Measurements from ENCODE around the gene NDUFAF2.

NDUFAF2 gene

GRCh38 chr5:61137835-61138234, 192.8 kb downstream of the NDUFAF2 start:
- no peaks in the 10 kb centered on the region for H3K36me3 ChIP-seq (ENCODE audit: control insufficient read depth, insufficient read depth, low read length)
- H3K9me3 ChIP-seq (ENCODE audit: control insufficient read depth, low read length), result no peaks in the 10 kb centered on the region
- H3K27ac ChIP-seq (ENCODE audit: insufficient read depth, low read length, poor library complexity, severe bottlenecking), result no peak overlapping the region
- H3K4me1 ChIP-seq (ENCODE audit: control insufficient read depth, insufficient read depth, low read length, poor library complexity, severe bottlenecking), result no peaks in the 10 kb centered on the region
- no peak overlapping the region for H3K4me3 ChIP-seq (ENCODE audit: insufficient read depth, low read depth, low read length, poor library complexity, severe bottlenecking)
- no peaks in the 10 kb centered on the region for H3K27me3 ChIP-seq (replicated peaks; ENCODE audit: control insufficient read depth, insufficient read depth, low read length, poor library complexity, severe bottlenecking)
- no peak for DNase-seq

GRCh38 chr5:61139094-61139873, 194.3 kb downstream of the NDUFAF2 start:
- Histone ChIP-seq H3K4me3 (ENCODE audit: insufficient read depth, low read depth, low read length, poor library complexity, severe bottlenecking) (no peak overlapping the region), H3K36me3 (ENCODE audit: control insufficient read depth, insufficient read depth, low read length) (no peaks in the 10 kb centered on the region), H3K4me1 (ENCODE audit: control insufficient read depth, insufficient read depth, low read length, poor library complexity, severe bottlenecking) (no peaks in the 10 kb centered on the region), H3K27ac (ENCODE audit: insufficient read depth, low read length, poor library complexity, severe bottlenecking) (no peak overlapping the region), H3K27me3 (replicated peaks; ENCODE audit: control insufficient read depth, insufficient read depth, low read length, poor library complexity, severe bottlenecking) (no peaks in the 10 kb centered on the region), H3K9me3 (ENCODE audit: control insufficient read depth, low read length) (no peaks in the 10 kb centered on the region)
- no peak for DNase-seq

GRCh38 chr5:61139931-61140330, 194.9 kb downstream of the NDUFAF2 start:
- no peaks in the 10 kb centered on the region for H3K27me3 ChIP-seq (replicated peaks; ENCODE audit: control insufficient read depth, insufficient read depth, low read length, poor library complexity, severe bottlenecking)
- H3K27ac ChIP-seq (ENCODE audit: insufficient read depth, low read length, poor library complexity, severe bottlenecking), result no peak overlapping the region
- no peaks in the 10 kb centered on the region for H3K9me3 ChIP-seq (ENCODE audit: control insufficient read depth, low read length)
- no peak for DNase-seq
- no peaks in the 10 kb centered on the region for H3K4me1 ChIP-seq (ENCODE audit: control insufficient read depth, insufficient read depth, low read length, poor library complexity, severe bottlenecking)
- no peaks in the 10 kb centered on the region for H3K36me3 ChIP-seq (ENCODE audit: control insufficient read depth, insufficient read depth, low read length)
- no peak overlapping the region for H3K4me3 ChIP-seq (ENCODE audit: insufficient read depth, low read depth, low read length, poor library complexity, severe bottlenecking)

GRCh38 chr5:61141801-61142200, 196.8 kb downstream of the NDUFAF2 start:
- no peak for DNase-seq
- no peak overlapping the region for H3K27ac ChIP-seq (ENCODE audit: insufficient read depth, low read length, poor library complexity, severe bottlenecking)
- no peak overlapping the region for H3K4me3 ChIP-seq (ENCODE audit: insufficient read depth, low read depth, low read length, poor library complexity, severe bottlenecking)
- H3K9me3 ChIP-seq (ENCODE audit: control insufficient read depth, low read length), result no peaks in the 10 kb centered on the region
- no peaks in the 10 kb centered on the region for H3K36me3 ChIP-seq (ENCODE audit: control insufficient read depth, insufficient read depth, low read length)
- H3K27me3 ChIP-seq (replicated peaks; ENCODE audit: control insufficient read depth, insufficient read depth, low read length, poor library complexity, severe bottlenecking), result no peaks in the 10 kb centered on the region
- H3K4me1 ChIP-seq (ENCODE audit: control insufficient read depth, insufficient read depth, low read length, poor library complexity, severe bottlenecking), result no peaks in the 10 kb centered on the region

- DNase-seq, result no peak
- no peaks in the 10 kb centered on the region for H3K36me3 ChIP-seq (ENCODE audit: control insufficient read depth, insufficient read depth, low read length)
- no peaks in the 10 kb centered on the region for H3K27me3 ChIP-seq (replicated peaks; ENCODE audit: control insufficient read depth, insufficient read depth, low read length, poor library complexity, severe bottlenecking)
- no peak overlapping the region for H3K4me3 ChIP-seq (ENCODE audit: insufficient read depth, low read depth, low read length, poor library complexity, severe bottlenecking)
- no peaks in the 10 kb centered on the region for H3K9me3 ChIP-seq (ENCODE audit: control insufficient read depth, low read length)
- H3K4me1 ChIP-seq (ENCODE audit: control insufficient read depth, insufficient read depth, low read length, poor library complexity, severe bottlenecking), result no peaks in the 10 kb centered on the region
- no peak overlapping the region for H3K27ac ChIP-seq (ENCODE audit: insufficient read depth, low read length, poor library complexity, severe bottlenecking)
Measured at GRCh38 chr5:61142391-61142790, 197.4 kb downstream of the NDUFAF2 start.

GRCh38 chr5:61142811-61143210, 197.8 kb downstream of the NDUFAF2 start:
- no peak overlapping the region for H3K27ac ChIP-seq (ENCODE audit: insufficient read depth, low read length, poor library complexity, severe bottlenecking)
- H3K4me1 ChIP-seq (ENCODE audit: control insufficient read depth, insufficient read depth, low read length, poor library complexity, severe bottlenecking), result no peaks in the 10 kb centered on the region
- no peak for DNase-seq
- H3K4me3 ChIP-seq (ENCODE audit: insufficient read depth, low read depth, low read length, poor library complexity, severe bottlenecking), result no peak overlapping the region
- H3K9me3 ChIP-seq (ENCODE audit: control insufficient read depth, low read length), result no peaks in the 10 kb centered on the region
- no peaks in the 10 kb centered on the region for H3K36me3 ChIP-seq (ENCODE audit: control insufficient read depth, insufficient read depth, low read length)
- H3K27me3 ChIP-seq (replicated peaks; ENCODE audit: control insufficient read depth, insufficient read depth, low read length, poor library complexity, severe bottlenecking), result no peaks in the 10 kb centered on the region

GRCh38 chr5:61148515-61148914, 203.5 kb downstream of the NDUFAF2 start:
- Histone ChIP-seq H3K4me1 (ENCODE audit: control insufficient read depth, insufficient read depth, low read length, poor library complexity, severe bottlenecking) (no peaks in the 10 kb centered on the region), H3K27me3 (replicated peaks; ENCODE audit: control insufficient read depth, insufficient read depth, low read length, poor library complexity, severe bottlenecking) (no peaks in the 10 kb centered on the region), H3K4me3 (ENCODE audit: insufficient read depth, low read depth, low read length, poor library complexity, severe bottlenecking) (no peak overlapping the region), H3K27ac (ENCODE audit: insufficient read depth, low read length, poor library complexity, severe bottlenecking) (no peak overlapping the region), H3K36me3 (ENCODE audit: control insufficient read depth, insufficient read depth, low read length) (no peaks in the 10 kb centered on the region), H3K9me3 (ENCODE audit: control insufficient read depth, low read length) (no peaks in the 10 kb centered on the region)
- DNase-seq, result no peak

GRCh38 chr5:61151893-61152292, 206.9 kb downstream of the NDUFAF2 start:
- DNase-seq, result no peak
- Histone ChIP-seq H3K27ac (ENCODE audit: insufficient read depth, low read length, poor library complexity, severe bottlenecking) (no peak overlapping the region), H3K9me3 (ENCODE audit: control insufficient read depth, low read length) (no peaks in the 10 kb centered on the region), H3K4me1 (ENCODE audit: control insufficient read depth, insufficient read depth, low read length, poor library complexity, severe bottlenecking) (no peaks in the 10 kb centered on the region), H3K36me3 (ENCODE audit: control insufficient read depth, insufficient read depth, low read length) (no peaks in the 10 kb centered on the region), H3K27me3 (replicated peaks; ENCODE audit: control insufficient read depth, insufficient read depth, low read length, poor library complexity, severe bottlenecking) (no peaks in the 10 kb centered on the region), H3K4me3 (ENCODE audit: insufficient read depth, low read depth, low read length, poor library complexity, severe bottlenecking) (no peak overlapping the region)

- H3K27ac ChIP-seq (ENCODE audit: insufficient read depth, low read length, poor library complexity, severe bottlenecking), result no peak overlapping the region
- no peaks in the 10 kb centered on the region for H3K36me3 ChIP-seq (ENCODE audit: control insufficient read depth, insufficient read depth, low read length)
- H3K4me3 ChIP-seq (ENCODE audit: insufficient read depth, low read depth, low read length, poor library complexity, severe bottlenecking), result no peak overlapping the region
- H3K4me1 ChIP-seq (ENCODE audit: control insufficient read depth, insufficient read depth, low read length, poor library complexity, severe bottlenecking), result no peaks in the 10 kb centered on the region
- DNase-seq, result no peak
- H3K9me3 ChIP-seq (ENCODE audit: control insufficient read depth, low read length), result no peaks in the 10 kb centered on the region
- no peaks in the 10 kb centered on the region for H3K27me3 ChIP-seq (replicated peaks; ENCODE audit: control insufficient read depth, insufficient read depth, low read length, poor library complexity, severe bottlenecking)
Measured at GRCh38 chr5:61159070-61159469, 214.1 kb downstream of the NDUFAF2 start.

GRCh38 chr5:61159836-61160235, 214.8 kb downstream of the NDUFAF2 start:
- Histone ChIP-seq H3K27ac (ENCODE audit: insufficient read depth, low read length, poor library complexity, severe bottlenecking) (no peak overlapping the region), H3K9me3 (ENCODE audit: control insufficient read depth, low read length) (no peaks in the 10 kb centered on the region), H3K27me3 (replicated peaks; ENCODE audit: control insufficient read depth, insufficient read depth, low read length, poor library complexity, severe bottlenecking) (no peaks in the 10 kb centered on the region), H3K4me3 (ENCODE audit: insufficient read depth, low read depth, low read length, poor library complexity, severe bottlenecking) (no peak overlapping the region), H3K4me1 (ENCODE audit: control insufficient read depth, insufficient read depth, low read length, poor library complexity, severe bottlenecking) (no peaks in the 10 kb centered on the region), H3K36me3 (ENCODE audit: control insufficient read depth, insufficient read depth, low read length) (no peaks in the 10 kb centered on the region)
- DNase-seq, result no peak

All from effector memory CD4-positive, alpha-beta T cell (primary cell).